Endothelial cell of umbilical vein (primary cell): ENCODE measurements around the gene COG2. TPM values are rescaled to one million over a fixed set of nuclear protein-coding genes. Genes with fewer than 3 reads are reported as not detected.

ENCODE experiments used
- BruUV-seq: library from RNA; stranded (reverse); fragments of 400-500 nt; replicated peaks from 2 replicates; lab custom pipeline; 2021; lab: Mats Ljungman, UMichigan
- CTCF ChIA-PET: fragments of 300-600, 350-600 bp; sonication (Branson Sonifier 250); formaldehyde crosslinking; loops from one replicate; lab custom pipeline; 2021; ENCODE audit warnings: antibody characterized with exemption, inconsistent platforms; lab: Charles Lee
- POLR2A ChIA-PET: fragments of 300-600, 350-600 bp; sonication (Branson Sonifier 250); formaldehyde crosslinking; loops from one replicate; lab custom pipeline; 2021; ENCODE audit warnings: antibody characterized with exemption, inconsistent platforms; lab: Charles Lee
- DNase-seq: peaks from one replicate; pipeline ENCODE4 v3.0.0-alpha.2; 2011; ENCODE audit warnings: low read depth, low spot score
- FAIRE-seq: peaks from 2 replicates; lab custom pipeline; 2011; peaks lifted over from hg19 to GRCh38; lab: Jason Lieb, UNC
- H2AFZ ChIP-seq: 2 replicates; pipeline ENCODE4 v1.6.0; 2012; ENCODE audit warnings: low read depth, low read length, control low read depth, inconsistent platforms
- H3K27ac ChIP-seq: 2 replicates; pipeline ENCODE4 v1.5.1; 2011; ENCODE audit warnings: low read depth, mild to moderate bottlenecking, control low read depth, low read length, moderate library complexity; ENCODE audit not compliant: insufficient read depth
- H3K27me3 ChIP-seq, 2 experiments: 2 replicates each; pipeline versions ENCODE4 v1.6.0 to v1.6.1; 2011; ENCODE audit warnings: low read length in 2 of 2, mixed read lengths in 1 of 2; ENCODE audit not compliant: control insufficient read depth in 2 of 2, insufficient read depth in 2 of 2
- H3K36me3 ChIP-seq, 2 experiments: 2 replicates in 1 of 2; 3 replicates in 1 of 2; pipeline ENCODE4 v1.5.1; 2011; ENCODE audit warnings: low read length in 2 of 2, mild to moderate bottlenecking in 1 of 2, moderate library complexity in 1 of 2; ENCODE audit not compliant: control insufficient read depth in 2 of 2, insufficient read depth in 2 of 2; ENCODE audit errors: extremely low read depth in 1 of 2
- H3K4me1 ChIP-seq: 3 replicates; pipeline ENCODE4 v1.5.1; 2011; ENCODE audit warnings: mild to moderate bottlenecking, low read length; ENCODE audit not compliant: control insufficient read depth, insufficient read depth; ENCODE audit errors: extremely low read depth
- H3K4me2 ChIP-seq: 2 replicates; pipeline ENCODE4 v1.6.1; 2011; ENCODE audit warnings: low read length, control low read depth, mixed read lengths; ENCODE audit not compliant: insufficient read depth
- H3K4me3 ChIP-seq, 3 experiments: fragments of 200-600 bp in 1 of 3; sonication (generic), shearing (Covaris generic) in 1 of 3; replicated peaks in 1 of 3; 2 replicates each; pipeline ENCODE4 v1.5.1; 2011 to 2016; ENCODE audit warnings: control low read depth in 3 of 3, low read length in 3 of 3, mild to moderate bottlenecking in 2 of 3, inconsistent platforms in 1 of 3, low read depth in 1 of 3, moderate library complexity in 1 of 3; ENCODE audit not compliant: insufficient read depth in 1 of 3
- H3K79me2 ChIP-seq: 2 replicates; pipeline ENCODE4 v1.6.0; 2012; ENCODE audit warnings: low read length, inconsistent platforms; ENCODE audit not compliant: control insufficient read depth, insufficient read depth
- H3K9ac ChIP-seq: replicated peaks from 2 replicates; pipeline ENCODE3; 2011; ENCODE audit warnings: low read length, control low read depth; ENCODE audit not compliant: insufficient read depth; ENCODE audit errors: extremely low read depth
- H3K9me1 ChIP-seq: replicated peaks from 3 replicates; pipeline ENCODE4 v1.6.0; 2011; ENCODE audit warnings: mild to moderate bottlenecking, low read length; ENCODE audit not compliant: control insufficient read depth, insufficient read depth; ENCODE audit errors: extremely low read depth
- H3K9me3 ChIP-seq: replicated peaks from 2 replicates; pipeline ENCODE4 v1.5.1; 2012; ENCODE audit warnings: low read length, inconsistent platforms; ENCODE audit not compliant: control insufficient read depth, insufficient read depth
- H4K20me1 ChIP-seq: replicated peaks from 2 replicates; pipeline ENCODE3; 2011; ENCODE audit warnings: mild to moderate bottlenecking, low read length; ENCODE audit not compliant: control insufficient read depth, insufficient read depth; ENCODE audit errors: extremely low read depth
- EZH2 ChIP-seq: IDR thresholded peaks from 2 replicates; pipeline ENCODE4 v1.6.1; 2012; ENCODE audit warnings: borderline replicate concordance, low read depth, mild to moderate bottlenecking, moderate library complexity, low read length, inconsistent platforms; ENCODE audit not compliant: severe bottlenecking
- FOS ChIP-seq: IDR thresholded peaks from 2 replicates; pipeline ENCODE4 v1.6.1; 2011; ENCODE audit warnings: mild to moderate bottlenecking, low read length, moderate library complexity, borderline replicate concordance; ENCODE audit not compliant: insufficient read depth
- GATA2 ChIP-seq: IDR thresholded peaks from 2 replicates; pipeline ENCODE4 v1.7.0; 2011; ENCODE audit warnings: low read depth, mild to moderate bottlenecking, moderate library complexity, mixed read lengths, low read length; ENCODE audit not compliant: insufficient read length, insufficient read depth
- JUN ChIP-seq: IDR thresholded peaks from 2 replicates; pipeline ENCODE4 v1.6.1; 2011; ENCODE audit warnings: borderline replicate concordance, low read depth; ENCODE audit not compliant: insufficient read length, insufficient read depth
- MYC ChIP-seq: IDR thresholded peaks from one replicate; pipeline ENCODE4 v1.6.1; 2011; ENCODE audit warnings: mild to moderate bottlenecking, low read depth, low read length
- POLR2A ChIP-seq: IDR thresholded peaks from 2 replicates; pipeline ENCODE4 v1.6.1; 2012; ENCODE audit warnings: low read depth, mild to moderate bottlenecking, control low read depth, low read length
- POLR2AphosphoS5 ChIP-seq: IDR thresholded peaks from 2 replicates; pipeline ENCODE4 v1.6.1; 2012; ENCODE audit warnings: low read depth, mild to moderate bottlenecking, control low read depth, low read length, moderate library complexity; ENCODE audit not compliant: insufficient read depth
- dilution Hi-C: fragments of 300-500 bp; cut with MboI; formaldehyde crosslinking; loops from one replicate; pipeline ENCODE4 v1.15.0; 2019; ENCODE audit warnings: low sequenced_read_pairs; ENCODE audit not compliant: extremely low pct_ligation_motif_present
- intact Hi-C: fragments of 100-400 bp; cut with micrococcal nuclease; formaldehyde crosslinking; loops from one replicate; pipeline ENCODE4 v1.10.0; 2022
- polyA plus RNA-seq, 4 experiments: library from polyadenylated mRNA; depleted of rRNA in 3 of 4; stranded (reverse) in 3 of 4; unstranded in 1 of 4; fragments of >200 nt; gene quantifications; 2 replicates each; pipeline versions ENCODE4 v1.2.1 to v1.2.3, GENCODE V29; 2011 to 2012; ENCODE audit warnings: missing spikeins in 1 of 4
- total RNA-seq: library from RNA; stranded (reverse); gene quantifications from 2 replicates; pipeline ENCODE4 v1.2.3, GENCODE V29; 2021
- TF ChIP-seq, protein P1 (sequence below): IDR thresholded peaks from 2 replicates; pipeline ENCODE4 v1.6.1; 2011; ENCODE audit not compliant: insufficient read depth, insufficient read length
- TF ChIP-seq, protein P2 (sequence below), 2 donors: IDR thresholded peaks; 1 replicate in 1 of 2; 2 replicates in 1 of 2; pipeline ENCODE4 v1.5.1; 2011; ENCODE audit warnings: low read length in 2 of 2, mild to moderate bottlenecking in 2 of 2, moderate library complexity in 2 of 2, control low read depth in 1 of 2, inconsistent platforms in 1 of 2, low read depth in 1 of 2; ENCODE audit not compliant: insufficient read depth in 1 of 2; ENCODE audit errors: extremely low read depth in 1 of 2

COG2 gene
- total and polyA plus RNA-seq, 2 donors (not counting 3 experiments of a cell fraction or from before 2014, with no cell fraction given), result 7.6 to 24.2 TPM

DNA sequence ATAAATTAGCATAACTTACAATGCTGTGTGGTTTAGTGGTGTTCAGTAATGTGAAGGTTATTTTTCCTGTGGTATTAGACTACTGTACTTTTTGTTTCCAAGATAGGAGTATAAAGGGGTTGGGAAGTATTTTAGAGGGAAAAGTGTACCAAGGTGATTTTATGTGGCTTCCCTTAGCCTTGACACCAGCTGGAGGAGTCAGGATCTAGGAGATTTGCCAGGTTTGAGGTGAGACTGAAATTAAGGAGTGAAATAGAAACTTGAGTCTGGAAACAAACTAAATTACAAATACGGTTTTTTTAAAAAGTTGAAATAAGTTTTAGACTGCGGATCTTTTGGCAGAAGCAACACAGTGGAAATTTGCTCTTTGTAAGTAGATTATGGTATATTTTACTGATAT lies 32.3 kb downstream of the COG2 start:
- no peaks in the 10 kb centered on the region for H4K20me1 ChIP-seq
- TF ChIP-seq POLR2AphosphoS5 (no peak), GATA2 (no peak), FOS (no peak), MYC (no peak), EZH2 (no peak), POLR2A (no peak), JUN (no peak)
- TF ChIP-seq, protein P1, sequence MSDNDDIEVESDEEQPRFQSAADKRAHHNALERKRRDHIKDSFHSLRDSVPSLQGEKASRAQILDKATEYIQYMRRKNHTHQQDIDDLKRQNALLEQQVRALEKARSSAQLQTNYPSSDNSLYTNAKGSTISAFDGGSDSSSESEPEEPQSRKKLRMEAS, result no peak
- TF ChIP-seq, protein P2, sequence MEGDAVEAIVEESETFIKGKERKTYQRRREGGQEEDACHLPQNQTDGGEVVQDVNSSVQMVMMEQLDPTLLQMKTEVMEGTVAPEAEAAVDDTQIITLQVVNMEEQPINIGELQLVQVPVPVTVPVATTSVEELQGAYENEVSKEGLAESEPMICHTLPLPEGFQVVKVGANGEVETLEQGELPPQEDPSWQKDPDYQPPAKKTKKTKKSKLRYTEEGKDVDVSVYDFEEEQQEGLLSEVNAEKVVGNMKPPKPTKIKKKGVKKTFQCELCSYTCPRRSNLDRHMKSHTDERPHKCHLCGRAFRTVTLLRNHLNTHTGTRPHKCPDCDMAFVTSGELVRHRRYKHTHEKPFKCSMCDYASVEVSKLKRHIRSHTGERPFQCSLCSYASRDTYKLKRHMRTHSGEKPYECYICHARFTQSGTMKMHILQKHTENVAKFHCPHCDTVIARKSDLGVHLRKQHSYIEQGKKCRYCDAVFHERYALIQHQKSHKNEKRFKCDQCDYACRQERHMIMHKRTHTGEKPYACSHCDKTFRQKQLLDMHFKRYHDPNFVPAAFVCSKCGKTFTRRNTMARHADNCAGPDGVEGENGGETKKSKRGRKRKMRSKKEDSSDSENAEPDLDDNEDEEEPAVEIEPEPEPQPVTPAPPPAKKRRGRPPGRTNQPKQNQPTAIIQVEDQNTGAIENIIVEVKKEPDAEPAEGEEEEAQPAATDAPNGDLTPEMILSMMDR (IDR thresholded peaks at IDR 0.05; ENCODE audit: extremely low read depth in 1 of 2, insufficient read depth in 1 of 2, low read depth in 1 of 2, low read length in 2 of 2), result no peak
- ChIA-PET CTCF (no interaction called here), POLR2A (no interaction called here)
- H2AFZ ChIP-seq, result no peak overlapping the region
- DNase-seq (no peak), FAIRE-seq (no peak)
- H3K79me2 ChIP-seq, result no peaks in the 10 kb centered on the region
- H3K9me3 ChIP-seq, result no peaks in the 10 kb centered on the region
- intact Hi-C loops (no loop called here), dilution Hi-C loops (no loop called here)
- H3K27ac ChIP-seq, result no peak overlapping the region
- H3K9me1 ChIP-seq, result no peaks in the 10 kb centered on the region
- H3K36me3 ChIP-seq, result peaks cover 3 to 13% of the 10 kb centered on the region in 2 experiments
- H3K4me1 ChIP-seq, result no peaks in the 10 kb centered on the region
- no peaks in the 10 kb centered on the region for H3K27me3 ChIP-seq
- no TSS peak for BruUV-seq
- H3K4me2 ChIP-seq, result no peak overlapping the region
- no peak overlapping the region for H3K4me3 ChIP-seq
- H3K9ac ChIP-seq, result no peak overlapping the region
